ENCODE measurements around the gene DCAF6. TPM values are rescaled to one million over a fixed set of nuclear protein-coding genes. Genes with fewer than 3 reads are reported as not detected.
A peak's percentile ranks its signal among the peaks of the same experiment; 100 is the strongest.

Gene DCAF6
- total RNA-seq, 4 donors from 2014 or later = 31.9 to 57.7 (median 50.4) TPM

DNA sequence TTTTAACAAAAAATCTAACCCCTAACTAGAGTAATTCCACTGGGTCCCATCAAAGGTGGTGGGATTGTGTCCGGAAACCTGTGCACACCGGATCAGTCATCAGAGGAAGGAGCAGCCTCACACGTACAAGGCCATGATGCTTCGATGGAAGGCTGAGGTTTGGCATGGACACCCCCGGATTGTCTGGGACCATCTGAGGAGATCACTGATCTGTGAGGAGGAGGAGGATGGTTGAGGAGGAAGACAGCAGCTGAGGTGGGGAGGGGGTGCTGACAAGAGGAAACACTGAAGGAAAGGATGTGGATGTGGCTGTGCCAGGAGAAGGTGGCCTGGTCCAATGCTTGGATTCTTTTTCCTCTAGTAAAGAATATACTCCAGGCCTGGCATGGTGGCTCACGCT, 159.0 kb downstream of the DCAF6 start:
- DNase-seq (ENCODE audit: low spot score in 2 of 2) = peak in 1 of 2 donors; percentile 69
- no peak overlapping the region for H3K4me3 ChIP-seq (ENCODE audit: low read depth, poor library complexity, severe bottlenecking)
- WGBS, 2 donors = 96 to 97% methylated on average over 6 of the region's 6 CpGs
- intact Hi-C loops (cut with DNase I; ENCODE audit: low total_unique reads) = no loop called here
- TF ChIP-seq POLR2A (IDR thresholded peaks at IDR 0.05) = no peak
- TF ChIP-seq, protein P1, sequence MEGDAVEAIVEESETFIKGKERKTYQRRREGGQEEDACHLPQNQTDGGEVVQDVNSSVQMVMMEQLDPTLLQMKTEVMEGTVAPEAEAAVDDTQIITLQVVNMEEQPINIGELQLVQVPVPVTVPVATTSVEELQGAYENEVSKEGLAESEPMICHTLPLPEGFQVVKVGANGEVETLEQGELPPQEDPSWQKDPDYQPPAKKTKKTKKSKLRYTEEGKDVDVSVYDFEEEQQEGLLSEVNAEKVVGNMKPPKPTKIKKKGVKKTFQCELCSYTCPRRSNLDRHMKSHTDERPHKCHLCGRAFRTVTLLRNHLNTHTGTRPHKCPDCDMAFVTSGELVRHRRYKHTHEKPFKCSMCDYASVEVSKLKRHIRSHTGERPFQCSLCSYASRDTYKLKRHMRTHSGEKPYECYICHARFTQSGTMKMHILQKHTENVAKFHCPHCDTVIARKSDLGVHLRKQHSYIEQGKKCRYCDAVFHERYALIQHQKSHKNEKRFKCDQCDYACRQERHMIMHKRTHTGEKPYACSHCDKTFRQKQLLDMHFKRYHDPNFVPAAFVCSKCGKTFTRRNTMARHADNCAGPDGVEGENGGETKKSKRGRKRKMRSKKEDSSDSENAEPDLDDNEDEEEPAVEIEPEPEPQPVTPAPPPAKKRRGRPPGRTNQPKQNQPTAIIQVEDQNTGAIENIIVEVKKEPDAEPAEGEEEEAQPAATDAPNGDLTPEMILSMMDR (IDR thresholded peaks at IDR 0.05) = no peak

DNA sequence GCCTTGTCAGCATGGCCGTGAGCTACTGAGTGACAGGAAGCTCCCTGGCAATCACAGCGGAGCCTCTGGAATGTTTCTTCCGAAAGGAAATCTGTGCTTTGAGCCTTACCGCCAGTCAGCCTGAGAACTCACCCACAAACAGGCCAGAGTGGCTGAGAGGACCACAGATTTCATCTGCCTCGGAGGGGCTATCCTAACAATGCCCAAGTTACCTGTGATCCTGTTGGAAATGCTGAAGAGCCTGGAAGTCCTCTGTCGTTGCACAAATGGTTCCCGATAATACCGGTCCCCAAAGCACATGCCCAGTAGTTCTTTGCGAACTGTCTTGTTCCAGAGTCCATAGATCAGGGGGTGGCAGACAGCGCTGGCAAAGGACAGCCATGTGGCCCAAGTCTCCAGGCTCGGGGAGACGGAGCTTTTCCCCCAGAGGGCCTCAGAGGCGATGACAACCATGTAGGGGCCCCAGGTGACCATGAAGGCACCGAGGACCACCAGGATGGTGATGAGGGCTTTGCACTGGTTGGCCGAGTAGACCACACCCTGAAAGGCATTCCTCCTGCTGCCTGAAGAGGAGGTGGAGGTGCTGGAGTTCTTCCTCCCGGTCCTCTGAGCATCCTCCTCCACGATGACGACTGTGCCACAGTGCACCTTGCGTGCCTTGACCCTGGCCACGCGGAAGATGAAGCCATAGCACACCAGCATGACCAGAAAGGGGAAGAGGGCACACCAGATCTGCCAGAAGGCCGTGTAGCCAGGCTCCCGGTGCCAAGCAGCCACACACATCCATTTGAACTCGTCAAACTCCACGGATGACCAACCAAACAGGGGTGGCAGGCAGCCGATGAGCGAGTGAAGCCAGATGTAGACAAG, 160.0 kb downstream of the DCAF6 start:
- WGBS, 2 donors = 92 to 96% methylated on average over 27 of the region's 27 CpGs
- TF ChIP-seq, protein P1 (IDR thresholded peaks at IDR 0.05) = no peak
- TF ChIP-seq POLR2A (IDR thresholded peaks at IDR 0.05) = no peak
- DNase-seq (ENCODE audit: low spot score in 2 of 2) = peak in 1 of 2 donors; percentile 78
- no peak overlapping the region for H3K4me3 ChIP-seq (ENCODE audit: low read depth, poor library complexity, severe bottlenecking)
- intact Hi-C loops (cut with DNase I; ENCODE audit: low total_unique reads) = no loop called here

DNA sequence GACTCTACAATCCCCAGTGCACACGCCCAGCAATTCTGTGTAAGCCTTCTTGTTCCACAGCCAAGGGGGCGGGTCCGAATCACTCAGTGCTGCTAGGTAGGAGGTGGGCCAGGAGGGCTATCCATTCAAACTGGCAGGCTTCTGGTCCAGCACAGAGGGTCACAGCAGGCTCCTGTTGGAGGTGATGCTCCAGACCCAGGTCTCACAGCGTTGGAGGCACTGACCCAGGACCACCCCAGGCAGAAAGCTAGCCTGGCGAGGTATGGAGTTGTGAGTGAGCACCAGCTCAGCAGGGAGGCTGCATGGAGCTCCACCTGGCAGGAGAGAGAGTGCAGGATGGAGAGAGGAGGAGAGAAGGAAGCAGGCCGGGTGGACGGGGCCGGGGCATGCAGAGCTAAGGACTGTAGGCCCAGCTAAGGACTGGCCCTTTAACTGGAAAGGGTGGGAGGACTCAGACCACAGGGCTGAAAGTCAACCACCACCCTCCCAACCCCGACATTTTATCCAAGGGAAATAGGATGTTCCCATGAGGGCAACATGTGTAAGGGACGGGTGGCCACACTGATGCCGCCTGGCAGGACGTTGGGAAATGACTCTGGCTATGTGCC, 161.5 kb downstream of the DCAF6 start:
- 87 to 89% methylated on average over 10 to 12 of the region's 12 CpGs for WGBS, 2 donors
- TF ChIP-seq, protein P1 (IDR thresholded peaks at IDR 0.05) = no peak
- no peak for TF ChIP-seq POLR2A (IDR thresholded peaks at IDR 0.05)

DNA sequence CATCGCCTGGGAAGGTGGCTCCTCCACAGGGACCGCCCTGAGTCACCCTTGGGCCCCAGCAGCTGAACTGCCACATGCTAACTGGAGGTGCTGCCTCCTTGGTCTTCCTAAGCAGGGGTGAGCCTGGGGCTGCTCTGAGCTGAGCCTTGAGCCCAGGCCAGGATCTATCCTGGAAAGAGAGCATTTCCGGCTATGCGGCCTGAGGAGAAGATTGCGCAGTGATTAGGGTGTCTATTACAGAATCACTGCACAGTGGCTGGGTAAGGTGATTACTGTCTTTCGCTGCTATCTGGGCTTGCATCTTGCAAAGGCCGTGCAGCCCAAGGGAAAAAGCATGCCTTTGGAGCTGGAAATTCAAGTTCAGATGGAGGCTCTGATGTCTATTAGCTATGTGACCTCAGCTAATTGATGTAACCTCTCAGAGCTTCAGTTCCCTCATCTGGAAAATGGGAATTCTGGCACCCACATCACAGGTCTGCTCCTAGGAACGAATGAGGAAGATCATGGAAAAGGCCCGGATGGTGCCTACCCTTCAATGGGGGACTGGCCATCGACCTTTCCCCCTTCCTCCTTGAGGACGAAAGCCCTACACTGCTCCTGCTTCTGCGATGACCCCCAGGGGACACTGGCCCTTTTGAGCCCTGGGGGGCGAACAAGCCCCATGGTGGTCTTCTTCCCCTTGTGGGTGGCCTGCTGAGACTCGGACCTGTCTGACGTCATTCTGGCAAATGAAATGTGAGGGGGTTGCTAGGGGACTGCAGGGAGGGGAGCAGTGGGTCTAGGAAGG, 162.2 kb downstream of the DCAF6 start:
- 84 to 86% methylated on average over 14 to 15 of the region's 15 CpGs for WGBS, 2 donors
- intact Hi-C loops (cut with DNase I; ENCODE audit: low total_unique reads) = no loop called here
- peak in 1 of 2 donors; percentile 66 for DNase-seq (ENCODE audit: low spot score in 2 of 2)
- TF ChIP-seq, protein P1 (IDR thresholded peaks at IDR 0.05) = no peak
- no peak for TF ChIP-seq POLR2A (IDR thresholded peaks at IDR 0.05)
- no peak overlapping the region for H3K4me3 ChIP-seq (ENCODE audit: low read depth, poor library complexity, severe bottlenecking)

More for the DNA sequence above, 161.5 kb downstream of the DCAF6 start:
- DNase-seq (ENCODE audit: low spot score in 2 of 2) = peak in 1 of 2 donors; percentile 62
- H3K4me3 ChIP-seq (ENCODE audit: low read depth, poor library complexity, severe bottlenecking) = no peak overlapping the region
- intact Hi-C loops (cut with DNase I; ENCODE audit: low total_unique reads) = no loop called here

DNA sequence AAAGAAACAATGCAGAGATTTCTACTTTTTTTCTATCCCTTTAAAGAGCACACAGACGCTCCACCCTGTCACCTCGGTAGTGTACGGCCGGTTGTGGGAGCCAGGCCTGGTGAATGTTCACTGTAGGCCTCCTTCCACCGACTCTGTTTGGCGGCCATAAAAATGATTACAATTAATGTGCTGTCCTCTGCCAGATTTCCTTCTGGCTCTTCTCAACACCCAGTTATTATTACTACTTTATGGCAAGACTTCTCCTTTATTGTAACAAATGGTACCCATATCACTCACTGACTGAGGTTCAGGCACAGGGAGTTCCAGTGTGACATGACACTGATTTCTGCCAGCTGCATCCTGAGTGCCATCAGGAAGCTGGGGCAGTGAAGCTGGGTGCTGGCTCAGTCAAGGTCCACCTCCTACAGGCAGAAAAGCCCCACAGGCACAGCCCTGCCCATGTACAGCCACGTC, 162.9 kb downstream of the DCAF6 start:
- no peak overlapping the region for H3K4me3 ChIP-seq (ENCODE audit: low read depth, poor library complexity, severe bottlenecking)
- DNase-seq (ENCODE audit: low spot score in 2 of 2) = peak in 1 of 2 donors; percentile 6
- intact Hi-C loops (cut with DNase I; ENCODE audit: low total_unique reads) = no loop called here
- WGBS, 2 donors = 67 to 73% methylated on average over 7 of the region's 7 CpGs
- TF ChIP-seq POLR2A (IDR thresholded peaks at IDR 0.05) = no peak
- TF ChIP-seq, protein P1 (IDR thresholded peaks at IDR 0.05) = no peak

Measured in lower leg skin (tissue), 4 donors.